SK-N-SH treated with all-trans-retinoic acid at 6 μM for 48 hours (cell line): Measurements from ENCODE around the gene ATF6B.

Experiments used
- ATAC-seq: fragments of 200-7000 bp; cut with Tn5 transposase; 3 replicates; pipeline ENCODE4 v1.9.1; 2020; ENCODE audit warnings: mild to moderate bottlenecking, moderate library complexity
- ARNTL ChIP-seq: fragments of 450-650 bp; formaldehyde crosslinking; IDR thresholded peaks from 2 replicates; pipeline ENCODE4 v1.5.0; 2020; ENCODE audit warnings: low read depth, mild to moderate bottlenecking, moderate library complexity, borderline replicate concordance
- BACH2 ChIP-seq: fragments of 250-450 bp; sonication (Bioruptor Pico); IDR thresholded peaks from 2 replicates; pipeline ENCODE4 v1.9.0; 2021; ENCODE audit warnings: mild to moderate bottlenecking, borderline replicate concordance
- CSDC2 ChIP-seq: fragments of 250-450 bp; sonication (Bioruptor Pico); IDR thresholded peaks from 2 replicates; pipeline ENCODE4 v1.5.0; 2020; ENCODE audit warnings: mild to moderate bottlenecking, moderate library complexity
- ESRRG ChIP-seq: fragments of 250-450 bp; sonication (Bioruptor Pico); IDR thresholded peaks from 2 replicates; pipeline ENCODE4 v1.6.1; 2021; ENCODE audit warnings: mild to moderate bottlenecking
- GLIS3 ChIP-seq: fragments of 250-450 bp; sonication (Bioruptor Pico); IDR thresholded peaks from 2 replicates; pipeline ENCODE4 v1.5.0; 2020; ENCODE audit warnings: mild to moderate bottlenecking, moderate library complexity
- OSR1 ChIP-seq: fragments of 250-450 bp; sonication (Bioruptor Pico); IDR thresholded peaks from 2 replicates; pipeline ENCODE4 v1.8.0; 2022; ENCODE audit warnings: moderate library complexity, mild to moderate bottlenecking, inconsistent platforms
- POU6F1 ChIP-seq: fragments of 250-450 bp; sonication (Bioruptor Pico); IDR thresholded peaks from 2 replicates; pipeline ENCODE4 v1.8.0; 2021; ENCODE audit warnings: low read depth, mild to moderate bottlenecking, moderate library complexity, borderline replicate concordance
- SNAI2 ChIP-seq: fragments of 250-450 bp; sonication (Bioruptor Pico); IDR thresholded peaks from 2 replicates; pipeline ENCODE4 v1.5.0; 2020; ENCODE audit warnings: mild to moderate bottlenecking, moderate library complexity
- TCF4 ChIP-seq: fragments of 250-450 bp; sonication (Bioruptor Pico); IDR thresholded peaks from 2 replicates; pipeline ENCODE4 v1.8.0; 2021; ENCODE audit warnings: mild to moderate bottlenecking, moderate library complexity, borderline replicate concordance
- TOX ChIP-seq: fragments of 250-450 bp; sonication (Bioruptor Pico); IDR thresholded peaks from 2 replicates; pipeline ENCODE4 v1.8.0; 2021; ENCODE audit warnings: mild to moderate bottlenecking, moderate library complexity, borderline replicate concordance
- ZC3H10 ChIP-seq: fragments of 250-450 bp; sonication (Bioruptor Pico); IDR thresholded peaks from 2 replicates; pipeline ENCODE4 v1.5.1; 2021; ENCODE audit warnings: mild to moderate bottlenecking, moderate library complexity
- ZFP3 ChIP-seq: fragments of 250-450 bp; sonication (Bioruptor Pico); IDR thresholded peaks from 2 replicates; pipeline ENCODE4 v1.5.0; 2020; ENCODE audit warnings: mild to moderate bottlenecking, moderate library complexity
- ZFP30 ChIP-seq: fragments of 450-650 bp; formaldehyde crosslinking; IDR thresholded peaks from 2 replicates; pipeline ENCODE4 v1.5.0; 2022; ENCODE audit warnings: mild to moderate bottlenecking, moderate library complexity
- ZNF565 ChIP-seq: fragments of 450-650 bp; formaldehyde crosslinking; conservative IDR thresholded peaks from 2 replicates; pipeline ENCODE4 v1.5.0; 2020; ENCODE audit warnings: low read depth, mild to moderate bottlenecking, moderate library complexity
- ZNF70 ChIP-seq: fragments of 450-650 bp; formaldehyde crosslinking; IDR thresholded peaks from 2 replicates; pipeline ENCODE4 v1.5.0; 2020; ENCODE audit warnings: mild to moderate bottlenecking, moderate library complexity
- ZNF8 ChIP-seq: fragments of 450-650 bp; formaldehyde crosslinking; IDR thresholded peaks from 2 replicates; pipeline ENCODE4 v1.5.0; 2020; ENCODE audit warnings: mild to moderate bottlenecking, moderate library complexity
- TF ChIP-seq, protein P1 (sequence below): fragments of 250-450 bp; sonication (Bioruptor Pico); IDR thresholded peaks from 2 replicates; pipeline ENCODE4 v1.5.0; 2020; ENCODE audit warnings: mild to moderate bottlenecking, moderate library complexity
- TF ChIP-seq, protein P2 (sequence below): fragments of 250-450 bp; sonication (Bioruptor Pico); IDR thresholded peaks from 2 replicates; pipeline ENCODE4 v1.5.1; 2021; ENCODE audit warnings: mild to moderate bottlenecking, moderate library complexity
- TF ChIP-seq, protein P3 (sequence below): fragments of 250-450 bp; sonication (Bioruptor Pico); IDR thresholded peaks from 2 replicates; pipeline ENCODE4 v1.8.0; 2020; ENCODE audit warnings: mild to moderate bottlenecking, moderate library complexity, borderline replicate concordance

ATF6B gene

GRCh38 chr6:32154514-32155161 lies 26.6 kb upstream of the ATF6B start:
- ATAC-seq, result peak; percentile 79
- TF ChIP-seq OSR1 (CRISPR knock-in tag), result no peak
- no peak for TF ChIP-seq ZC3H10 (CRISPR knock-in tag)
- TF ChIP-seq ZNF565 (CRISPR knock-in tag), result no peak
- TF ChIP-seq ZNF8 (CRISPR knock-in tag), result no peak
- no peak for TF ChIP-seq TCF4
- TF ChIP-seq GLIS3 (CRISPR knock-in tag), result no peak

- ATAC-seq, result peak; percentile 82
- no peak for TF ChIP-seq ARNTL
- no peak for TF ChIP-seq POU6F1 (CRISPR knock-in tag)
- no peak for TF ChIP-seq ZNF70 (CRISPR knock-in tag)
- no peak for TF ChIP-seq TCF4
- TF ChIP-seq, protein P1, sequence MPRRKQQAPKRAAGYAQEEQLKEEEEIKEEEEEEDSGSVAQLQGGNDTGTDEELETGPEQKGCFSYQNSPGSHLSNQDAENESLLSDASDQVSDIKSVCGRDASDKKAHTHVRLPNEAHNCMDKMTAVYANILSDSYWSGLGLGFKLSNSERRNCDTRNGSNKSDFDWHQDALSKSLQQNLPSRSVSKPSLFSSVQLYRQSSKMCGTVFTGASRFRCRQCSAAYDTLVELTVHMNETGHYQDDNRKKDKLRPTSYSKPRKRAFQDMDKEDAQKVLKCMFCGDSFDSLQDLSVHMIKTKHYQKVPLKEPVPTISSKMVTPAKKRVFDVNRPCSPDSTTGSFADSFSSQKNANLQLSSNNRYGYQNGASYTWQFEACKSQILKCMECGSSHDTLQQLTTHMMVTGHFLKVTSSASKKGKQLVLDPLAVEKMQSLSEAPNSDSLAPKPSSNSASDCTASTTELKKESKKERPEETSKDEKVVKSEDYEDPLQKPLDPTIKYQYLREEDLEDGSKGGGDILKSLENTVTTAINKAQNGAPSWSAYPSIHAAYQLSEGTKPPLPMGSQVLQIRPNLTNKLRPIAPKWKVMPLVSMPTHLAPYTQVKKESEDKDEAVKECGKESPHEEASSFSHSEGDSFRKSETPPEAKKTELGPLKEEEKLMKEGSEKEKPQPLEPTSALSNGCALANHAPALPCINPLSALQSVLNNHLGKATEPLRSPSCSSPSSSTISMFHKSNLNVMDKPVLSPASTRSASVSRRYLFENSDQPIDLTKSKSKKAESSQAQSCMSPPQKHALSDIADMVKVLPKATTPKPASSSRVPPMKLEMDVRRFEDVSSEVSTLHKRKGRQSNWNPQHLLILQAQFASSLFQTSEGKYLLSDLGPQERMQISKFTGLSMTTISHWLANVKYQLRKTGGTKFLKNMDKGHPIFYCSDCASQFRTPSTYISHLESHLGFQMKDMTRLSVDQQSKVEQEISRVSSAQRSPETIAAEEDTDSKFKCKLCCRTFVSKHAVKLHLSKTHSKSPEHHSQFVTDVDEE (CRISPR knock-in tag), result no peak
- no peak for TF ChIP-seq TOX (CRISPR knock-in tag)
- TF ChIP-seq BACH2 (CRISPR knock-in tag), result no peak
- TF ChIP-seq ZC3H10 (CRISPR knock-in tag), result no peak
- TF ChIP-seq, protein P2, sequence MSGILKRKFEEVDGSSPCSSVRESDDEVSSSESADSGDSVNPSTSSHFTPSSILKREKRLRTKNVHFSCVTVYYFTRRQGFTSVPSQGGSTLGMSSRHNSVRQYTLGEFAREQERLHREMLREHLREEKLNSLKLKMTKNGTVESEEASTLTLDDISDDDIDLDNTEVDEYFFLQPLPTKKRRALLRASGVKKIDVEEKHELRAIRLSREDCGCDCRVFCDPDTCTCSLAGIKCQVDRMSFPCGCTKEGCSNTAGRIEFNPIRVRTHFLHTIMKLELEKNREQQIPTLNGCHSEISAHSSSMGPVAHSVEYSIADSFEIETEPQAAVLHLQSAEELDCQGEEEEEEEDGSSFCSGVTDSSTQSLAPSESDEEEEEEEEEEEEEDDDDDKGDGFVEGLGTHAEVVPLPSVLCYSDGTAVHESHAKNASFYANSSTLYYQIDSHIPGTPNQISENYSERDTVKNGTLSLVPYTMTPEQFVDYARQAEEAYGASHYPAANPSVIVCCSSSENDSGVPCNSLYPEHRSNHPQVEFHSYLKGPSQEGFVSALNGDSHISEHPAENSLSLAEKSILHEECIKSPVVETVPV (CRISPR knock-in tag), result no peak
- TF ChIP-seq GLIS3 (CRISPR knock-in tag), result no peak
- TF ChIP-seq SNAI2 (CRISPR knock-in tag), result no peak
- no peak; the same call in 1 of the 2 replicates for TF ChIP-seq CSDC2
- TF ChIP-seq ZFP3 (CRISPR knock-in tag), result no peak
These were observed 25.8 kb upstream of the ATF6B start, which contains the start of gene PPT2 for GRCh38 chr6:32153564-32154513. Gene PPT2 (plus strand): TSS chr6:32154141. CDS start chr6:32154595, 454 bp downstream.

- TF ChIP-seq TOX (CRISPR knock-in tag) (no peak), ZFP30 (CRISPR knock-in tag) (no peak), ESRRG (no peak), POU6F1 (CRISPR knock-in tag) (no peak), TCF4 (no peak)
- TF ChIP-seq, protein P3, sequence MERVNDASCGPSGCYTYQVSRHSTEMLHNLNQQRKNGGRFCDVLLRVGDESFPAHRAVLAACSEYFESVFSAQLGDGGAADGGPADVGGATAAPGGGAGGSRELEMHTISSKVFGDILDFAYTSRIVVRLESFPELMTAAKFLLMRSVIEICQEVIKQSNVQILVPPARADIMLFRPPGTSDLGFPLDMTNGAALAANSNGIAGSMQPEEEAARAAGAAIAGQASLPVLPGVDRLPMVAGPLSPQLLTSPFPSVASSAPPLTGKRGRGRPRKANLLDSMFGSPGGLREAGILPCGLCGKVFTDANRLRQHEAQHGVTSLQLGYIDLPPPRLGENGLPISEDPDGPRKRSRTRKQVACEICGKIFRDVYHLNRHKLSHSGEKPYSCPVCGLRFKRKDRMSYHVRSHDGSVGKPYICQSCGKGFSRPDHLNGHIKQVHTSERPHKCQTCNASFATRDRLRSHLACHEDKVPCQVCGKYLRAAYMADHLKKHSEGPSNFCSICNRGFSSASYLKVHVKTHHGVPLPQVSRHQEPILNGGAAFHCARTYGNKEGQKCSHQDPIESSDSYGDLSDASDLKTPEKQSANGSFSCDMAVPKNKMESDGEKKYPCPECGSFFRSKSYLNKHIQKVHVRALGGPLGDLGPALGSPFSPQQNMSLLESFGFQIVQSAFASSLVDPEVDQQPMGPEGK (CRISPR knock-in tag), result no peak
- peak; percentile 61 for ATAC-seq
These were observed 24.9 kb upstream of the ATF6B start for GRCh38 chr6:32152769-32153563.
